Lower leg skin (tissue), 4 donors: ENCODE measurements around the gene NTS. TPM values are rescaled to one million over a fixed set of nuclear protein-coding genes. Genes with fewer than 3 reads are reported as not detected.

Experiments used
- DNase-seq, 2 donors: peaks; one replicate each; pipeline ENCODE4 v3.0.0-alpha.2; 2019; ENCODE audit warnings: low spot score in 2 of 2
- H3K4me3 ChIP-seq: fragments of 200-600 bp; sonication (generic); 2 replicates; pipeline ENCODE4 v1.5.1; 2017; ENCODE audit warnings: mild to moderate bottlenecking, low read depth; ENCODE audit not compliant: poor library complexity, severe bottlenecking
- POLR2A ChIP-seq, 2 donors: fragments of 450-650 bp; IDR thresholded peaks; one replicate each; pipeline ENCODE4 v1.6.1; 2016 to 2017; ENCODE audit warnings: antibody characterized with exemption in 2 of 2, mild to moderate bottlenecking in 1 of 2, moderate library complexity in 1 of 2
- WGBS, 2 donors: methylation state at CpG; one replicate each; pipeline ENCODE4 v1.1.5; 2018; 5-methylcytosine and 5-hydroxymethylcytosine counted together
- intact Hi-C: fragments of 100-400 bp; cut with DNase I; formaldehyde crosslinking; loops from one replicate; pipeline ENCODE4 v1.15.0; 2023; ENCODE audit warnings: low total_unique reads
- total RNA-seq, 4 donors: library from RNA; depleted of rRNA; stranded (reverse); fragments of >200 nt; gene quantifications; one replicate each; pipeline ENCODE4 v1.1.0, GENCODE V29; 2016
- TF ChIP-seq, protein P1 (sequence below), 3 donors: fragments of 450-650 bp; IDR thresholded peaks; one replicate each; pipeline ENCODE4 v1.5.1; 2016; ENCODE audit warnings: antibody characterized with exemption in 3 of 3, mild to moderate bottlenecking in 3 of 3, moderate library complexity in 2 of 3

Gene NTS
- total RNA-seq, 4 donors from 2014 or later: not detected

DNA sequence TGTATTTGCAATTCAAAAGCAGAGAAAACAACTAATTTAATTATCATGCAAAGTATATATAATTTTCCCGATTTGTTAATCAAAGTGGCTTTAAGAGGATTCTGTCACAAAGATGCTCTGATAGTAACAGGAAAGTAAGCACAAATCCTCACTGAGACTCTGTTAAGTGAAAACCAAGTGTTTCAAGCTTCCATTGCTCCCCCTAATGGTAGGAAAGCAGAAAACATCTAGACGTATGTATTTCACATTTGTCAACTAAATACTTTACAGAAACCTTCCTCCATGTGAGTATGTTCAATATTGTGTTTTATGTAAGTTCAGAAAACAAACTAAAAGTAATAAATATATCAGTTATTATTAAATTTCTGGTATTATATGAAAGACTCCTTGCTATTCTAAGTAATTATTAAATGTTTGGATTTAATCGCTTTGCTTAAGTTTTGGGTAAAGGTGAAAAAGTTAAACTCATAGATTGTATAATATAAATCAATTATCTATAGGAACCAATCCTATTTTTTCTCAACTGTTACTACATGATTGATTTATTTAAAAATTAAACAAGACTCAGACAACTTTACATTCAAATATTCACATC is 1.5 kb upstream of the NTS start:
- no peak overlapping the region for H3K4me3 ChIP-seq
- 30 to 34% methylated on average over 3 of the region's 3 CpGs for WGBS, 2 donors
- intact Hi-C loops: loop anchor here (5.0 kb wide), 1 partner anchor 405 kb away; no protein-coding TSS in a partner anchor

DNA sequence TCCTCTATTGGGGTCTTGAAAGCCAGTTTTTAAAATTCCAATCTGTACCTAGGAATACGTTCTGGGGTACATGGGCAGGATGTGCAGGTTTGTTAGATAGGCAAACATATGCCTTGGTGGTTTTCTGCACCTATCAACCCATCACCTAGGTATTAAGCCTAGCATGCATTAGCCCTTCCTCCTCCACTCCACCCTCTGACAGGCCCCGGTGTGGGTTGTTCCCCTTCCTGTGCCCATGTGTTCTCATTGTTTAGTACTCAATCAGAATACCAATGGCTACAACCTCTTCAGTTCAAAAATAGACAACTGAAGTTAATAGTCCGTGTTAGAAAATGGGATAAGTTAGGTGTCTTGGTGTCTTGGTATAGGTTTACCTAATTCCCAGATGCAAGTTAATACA is 3.4 kb downstream of the NTS start:
- TF ChIP-seq POLR2A (IDR thresholded peaks at IDR 0.05): no peak
- TF ChIP-seq, protein P1, sequence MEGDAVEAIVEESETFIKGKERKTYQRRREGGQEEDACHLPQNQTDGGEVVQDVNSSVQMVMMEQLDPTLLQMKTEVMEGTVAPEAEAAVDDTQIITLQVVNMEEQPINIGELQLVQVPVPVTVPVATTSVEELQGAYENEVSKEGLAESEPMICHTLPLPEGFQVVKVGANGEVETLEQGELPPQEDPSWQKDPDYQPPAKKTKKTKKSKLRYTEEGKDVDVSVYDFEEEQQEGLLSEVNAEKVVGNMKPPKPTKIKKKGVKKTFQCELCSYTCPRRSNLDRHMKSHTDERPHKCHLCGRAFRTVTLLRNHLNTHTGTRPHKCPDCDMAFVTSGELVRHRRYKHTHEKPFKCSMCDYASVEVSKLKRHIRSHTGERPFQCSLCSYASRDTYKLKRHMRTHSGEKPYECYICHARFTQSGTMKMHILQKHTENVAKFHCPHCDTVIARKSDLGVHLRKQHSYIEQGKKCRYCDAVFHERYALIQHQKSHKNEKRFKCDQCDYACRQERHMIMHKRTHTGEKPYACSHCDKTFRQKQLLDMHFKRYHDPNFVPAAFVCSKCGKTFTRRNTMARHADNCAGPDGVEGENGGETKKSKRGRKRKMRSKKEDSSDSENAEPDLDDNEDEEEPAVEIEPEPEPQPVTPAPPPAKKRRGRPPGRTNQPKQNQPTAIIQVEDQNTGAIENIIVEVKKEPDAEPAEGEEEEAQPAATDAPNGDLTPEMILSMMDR (IDR thresholded peaks at IDR 0.05): no peak
- intact Hi-C loops: no loop called here
- no peak overlapping the region for H3K4me3 ChIP-seq
- DNase-seq: no peak
- 72 to 80% methylated on average over 3 of the region's 3 CpGs for WGBS, 2 donors

More for the DNA sequence above, 1.5 kb upstream of the NTS start:
- no peak for DNase-seq
- no peak for TF ChIP-seq POLR2A (IDR thresholded peaks at IDR 0.05)
- TF ChIP-seq, protein P1 (IDR thresholded peaks at IDR 0.05): no peak

DNA sequence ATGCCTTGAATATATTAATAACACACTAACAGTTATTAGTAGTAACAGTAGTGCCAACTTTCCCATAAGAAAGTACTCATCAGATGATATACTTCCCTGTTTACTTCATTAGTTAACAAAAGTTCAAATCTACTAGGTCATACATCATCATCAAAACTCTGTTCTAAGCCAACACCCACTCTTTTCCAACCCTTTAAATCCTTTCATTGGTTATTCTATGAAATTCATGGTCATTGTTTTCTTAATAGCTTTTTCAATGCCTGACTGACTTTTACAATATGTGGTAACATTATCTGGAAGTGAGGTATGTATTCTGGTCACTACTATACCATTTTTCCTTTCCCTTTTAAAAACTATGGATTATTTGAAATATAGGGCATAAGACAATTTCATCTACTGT is 9.7 kb downstream of the NTS start:
- H3K4me3 ChIP-seq: no peak overlapping the region
- intact Hi-C loops: no loop called here
- no peak for TF ChIP-seq POLR2A (IDR thresholded peaks at IDR 0.05)
- TF ChIP-seq, protein P1 (IDR thresholded peaks at IDR 0.05): no peak
- no peak for DNase-seq

DNA sequence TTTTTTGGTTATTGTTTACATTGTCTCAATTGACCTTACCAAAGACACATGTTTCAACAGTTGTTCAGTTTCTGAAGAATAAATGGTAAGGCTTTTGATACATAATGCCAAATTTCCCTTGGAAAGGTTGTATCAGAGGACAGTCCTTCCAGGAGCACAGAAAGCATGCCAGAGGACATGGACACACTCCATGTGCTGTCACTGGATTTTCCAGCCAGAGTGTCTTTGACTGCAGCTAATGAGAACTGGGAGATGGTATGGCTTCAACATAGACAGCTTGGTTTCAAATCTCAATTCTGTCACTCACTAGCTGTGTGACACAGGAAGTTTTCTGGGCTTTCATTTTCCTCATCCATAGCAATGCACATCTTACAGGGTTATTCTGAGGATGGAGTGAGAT is 20.6 kb downstream of the NTS start:
- DNase-seq: no peak
- TF ChIP-seq, protein P1 (IDR thresholded peaks at IDR 0.05): no peak
- no peak for TF ChIP-seq POLR2A (IDR thresholded peaks at IDR 0.05)
- H3K4me3 ChIP-seq: no peak overlapping the region
- intact Hi-C loops: no loop called here

DNA sequence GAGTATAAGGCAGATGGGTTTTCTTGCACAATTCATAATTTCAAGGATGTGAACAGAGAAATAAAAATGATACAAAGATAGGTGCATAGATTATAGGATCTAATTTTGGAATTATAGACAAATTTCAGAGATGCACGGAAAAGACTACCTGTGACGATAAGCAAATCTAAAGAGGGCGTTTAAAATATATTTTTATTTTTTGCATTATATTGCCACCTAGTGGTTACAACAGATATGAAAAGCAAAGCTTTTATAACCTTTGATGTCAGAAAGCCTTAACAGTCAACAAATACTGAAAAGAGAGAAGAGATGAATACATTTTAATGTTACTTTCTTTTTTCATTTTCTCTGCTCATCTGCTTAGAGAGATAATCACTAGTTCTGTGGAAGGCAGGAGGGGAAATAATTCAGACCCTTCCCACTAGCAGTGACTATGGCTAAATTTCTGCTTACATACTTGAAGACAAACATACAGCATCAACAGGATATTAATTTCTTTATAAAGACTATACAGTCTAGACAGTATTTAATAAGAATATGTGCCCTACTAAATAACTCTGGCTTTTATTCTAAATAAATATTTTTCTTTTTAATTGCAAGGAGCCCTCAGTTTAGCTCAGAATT is 46.3 kb downstream of the NTS start:
- 0 to 1% methylated on average over 3 of the region's 3 CpGs for WGBS, 2 donors
- intact Hi-C loops: no loop called here
- no peak for DNase-seq
- no peak overlapping the region for H3K4me3 ChIP-seq
- TF ChIP-seq POLR2A (IDR thresholded peaks at IDR 0.05): no peak
- TF ChIP-seq, protein P1 (IDR thresholded peaks at IDR 0.05): no peak
